HepG2 (cell line): ENCODE results near the gene FNDC3B. TPM values are rescaled to one million over a fixed set of nuclear protein-coding genes. Genes with fewer than 3 reads are reported as not detected.

ENCODE experiments used
- ARID3A ChIP-seq: IDR thresholded peaks from 2 replicates; pipeline ENCODE4 v1.6.1; 2012; ENCODE audit warnings: low read depth, low read length, improper control_type of control experiment
- ARNT2 ChIP-seq: sonication (generic); formaldehyde crosslinking; IDR thresholded peaks from 2 replicates; pipeline ENCODE4 v1.8.0; 2022; ENCODE audit warnings: mild to moderate bottlenecking, low read depth, missing genetic modification reagents, moderate library complexity
- ATRX ChIP-seq: sonication (generic); formaldehyde crosslinking; IDR thresholded peaks from 2 replicates; pipeline ENCODE4 v1.4.0; 2020; ENCODE audit warnings: missing genetic modification reagents, borderline replicate concordance
- CCDC6 ChIP-seq: sonication (generic); formaldehyde crosslinking; IDR thresholded peaks from 2 replicates; pipeline ENCODE4 v1.8.1; 2022; ENCODE audit warnings: mild to moderate bottlenecking, missing genetic modification reagents, moderate library complexity
- FOSL1 ChIP-seq: sonication (generic); formaldehyde crosslinking; IDR thresholded peaks from 2 replicates; pipeline ENCODE4 v1.9.0; 2021; ENCODE audit warnings: missing genetic modification reagents, borderline replicate concordance
- GATAD1 ChIP-seq: IDR thresholded peaks from 2 replicates; pipeline ENCODE4 v1.6.1; 2016; ENCODE audit warnings: missing genetic modification reagents, missing compliant biosample characterization
- GPN1 ChIP-seq: sonication (generic); formaldehyde crosslinking; IDR thresholded peaks from 2 replicates; pipeline ENCODE4 v1.5.1; 2020; ENCODE audit warnings: missing genetic modification reagents, borderline replicate concordance
- HNRNPL ChIP-seq: fragments of 200-400 bp; formaldehyde crosslinking; IDR thresholded peaks from 2 replicates; pipeline ENCODE4 v1.6.1; 2017; ENCODE audit warnings: mild to moderate bottlenecking, low read depth, low read length
- KDM2A ChIP-seq: sonication (generic); formaldehyde crosslinking; IDR thresholded peaks from 2 replicates; pipeline ENCODE4 v1.4.0; 2020; ENCODE audit warnings: low read depth, missing genetic modification reagents, borderline replicate concordance
- KLF11 ChIP-seq: IDR thresholded peaks from 2 replicates; pipeline ENCODE4 v1.6.1; 2016; ENCODE audit warnings: missing compliant biosample characterization
- LCORL ChIP-seq, 2 experiments: fragments of 450-650 bp in 1 of 2; sonication (generic) in 1 of 2; formaldehyde crosslinking in 1 of 2; IDR thresholded peaks; 2 replicates each; pipeline versions ENCODE4 v1.5.0 to v1.6.1; 2017 to 2020; ENCODE audit warnings: antibody characterized with exemption in 1 of 2, missing genetic modification reagents in 1 of 2
- NCOA2 ChIP-seq: sonication (generic); formaldehyde crosslinking; IDR thresholded peaks from 2 replicates; pipeline ENCODE4 v1.8.0; 2022; ENCODE audit warnings: inconsistent platforms
- NCOR1 ChIP-seq: fragments of 200-600 bp; sonication (generic); IDR thresholded peaks from 2 replicates; pipeline ENCODE4 v1.7.0; 2017; ENCODE audit warnings: antibody characterized with exemption, low read length, borderline replicate concordance
- NFIB ChIP-seq: sonication (generic); formaldehyde crosslinking; IDR thresholded peaks from 2 replicates; pipeline ENCODE4 v1.9.0; 2021; ENCODE audit warnings: missing genetic modification reagents, mild to moderate bottlenecking, borderline replicate concordance
- RFX5 ChIP-seq: IDR thresholded peaks from 2 replicates; pipeline ENCODE4 v1.6.1; 2011; ENCODE audit warnings: low read depth, low read length, improper control_type of control experiment
- TBX2 ChIP-seq: sonication (generic); formaldehyde crosslinking; IDR thresholded peaks from 2 replicates; pipeline ENCODE4 v1.5.0; 2020; ENCODE audit warnings: missing genetic modification reagents, mild to moderate bottlenecking, borderline replicate concordance
- XRCC5 ChIP-seq: fragments of 200-400 bp; formaldehyde crosslinking; optimal IDR thresholded peaks from 2 replicates; pipeline ENCODE3; 2017; ENCODE audit warnings: mild to moderate bottlenecking, low read length
- ZFY ChIP-seq: sonication (generic); formaldehyde crosslinking; IDR thresholded peaks from 2 replicates; pipeline ENCODE4 v1.4.0; 2020; ENCODE audit warnings: missing genetic modification reagents
- ZNF451 ChIP-seq: sonication (generic); formaldehyde crosslinking; IDR thresholded peaks from 2 replicates; pipeline ENCODE4 v1.5.0; 2020; ENCODE audit warnings: mild to moderate bottlenecking, missing genetic modification reagents
- ZNF501 ChIP-seq: sonication (generic); formaldehyde crosslinking; IDR thresholded peaks from 2 replicates; pipeline ENCODE4 v1.5.1; 2020; ENCODE audit warnings: mild to moderate bottlenecking, moderate library complexity, missing genetic modification reagents
- ZNF556 ChIP-seq: sonication (generic); formaldehyde crosslinking; IDR thresholded peaks from 2 replicates; pipeline ENCODE4 v1.4.0; 2020; ENCODE audit warnings: mild to moderate bottlenecking, missing genetic modification reagents, borderline replicate concordance
- ZSCAN25 ChIP-seq: sonication (generic); formaldehyde crosslinking; IDR thresholded peaks from 2 replicates; pipeline ENCODE4 v1.8.0; 2022; ENCODE audit warnings: mild to moderate bottlenecking, missing genetic modification reagents
- polyA plus RNA-seq, 8 experiments: library from polyadenylated mRNA; depleted of rRNA in 3 of 8; stranded (reverse) in 7 of 8; unstranded in 1 of 8; fragments of >200 nt; fragmentation: Illumina TruSeq in 4 of 8; extraction: Trizol in 4 of 8; gene quantifications; 2 replicates each; pipeline versions ENCODE4 v1.2.1 to v1.2.3, GENCODE V29; 2011 to 2016; ENCODE audit warnings: low read depth in 4 of 8, missing spikeins in 1 of 8, mixed read lengths in 1 of 8; ENCODE audit not compliant: insufficient read depth in 1 of 8
- total RNA-seq, 5 experiments: library from RNA; depleted of rRNA; stranded (reverse); fragments of >200 nt; fragmentation: Illumina TruSeq; extraction: Trizol; gene quantifications; 2 replicates each; pipeline ENCODE4 v1.2.3, GENCODE V29; 2016; ENCODE audit warnings: low read depth in 1 of 5
- TF ChIP-seq, protein P1 (sequence below): IDR thresholded peaks from 2 replicates; pipeline ENCODE4 v1.6.1; 2016; ENCODE audit warnings: missing biosample characterization, missing genetic modification reagents, low read depth
- TF ChIP-seq, protein P2 (sequence below): sonication (generic); formaldehyde crosslinking; IDR thresholded peaks from 2 replicates; pipeline ENCODE4 v1.8.0; 2022; ENCODE audit warnings: missing genetic modification reagents, mild to moderate bottlenecking, moderate library complexity, borderline replicate concordance
- TF ChIP-seq, protein P3 (sequence below): sonication (generic); formaldehyde crosslinking; IDR thresholded peaks from 2 replicates; pipeline ENCODE4 v1.4.0; 2020; ENCODE audit warnings: missing genetic modification reagents

The FNDC3B gene
- total and polyA plus RNA-seq, 2 of the 13 experiments (the other 11 are each of a cell fraction or from before 2014, with no cell fraction given) = 74.8 to 103 TPM

- peak; percentile 85 for TF ChIP-seq ZNF556 (CRISPR knock-in tag)
- no peak for TF ChIP-seq NFIB (CRISPR knock-in tag)
- no peak for TF ChIP-seq ARNT2 (CRISPR knock-in tag)
- TF ChIP-seq, protein P1, sequence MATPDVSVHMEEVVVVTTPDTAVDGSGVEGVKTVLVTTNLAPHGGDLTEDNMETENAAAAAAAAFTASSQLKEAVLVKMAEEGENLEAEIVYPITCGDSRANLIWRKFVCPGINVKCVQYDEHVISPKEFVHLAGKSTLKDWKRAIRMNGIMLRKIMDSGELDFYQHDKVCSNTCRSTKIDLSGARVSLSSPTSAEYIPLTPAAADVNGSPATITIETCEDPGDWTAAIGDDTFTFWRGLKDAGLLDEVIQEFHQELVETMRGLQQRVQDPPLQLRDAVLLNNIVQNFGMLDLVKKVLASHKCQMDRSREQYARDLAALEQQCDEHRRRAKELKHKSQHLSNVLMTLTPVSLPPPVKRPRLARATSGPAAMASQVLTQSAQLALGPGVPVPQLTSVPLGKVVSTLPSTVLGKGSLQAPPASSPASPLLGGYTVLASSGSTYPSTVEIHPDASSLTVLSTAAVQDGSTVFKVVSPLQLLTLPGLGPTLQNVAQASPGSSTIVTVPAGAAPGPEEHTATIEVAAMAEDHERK = no peak
- TF ChIP-seq KLF11 (CRISPR knock-in tag) = no peak
- TF ChIP-seq GATAD1 (CRISPR knock-in tag) = no peak
- TF ChIP-seq KDM2A (CRISPR knock-in tag) = 0 out of 2 replicates have a peak, but pooled peaks have one; percentile 19
- TF ChIP-seq ZNF451 (CRISPR knock-in tag) = no peak
- TF ChIP-seq, protein P2, sequence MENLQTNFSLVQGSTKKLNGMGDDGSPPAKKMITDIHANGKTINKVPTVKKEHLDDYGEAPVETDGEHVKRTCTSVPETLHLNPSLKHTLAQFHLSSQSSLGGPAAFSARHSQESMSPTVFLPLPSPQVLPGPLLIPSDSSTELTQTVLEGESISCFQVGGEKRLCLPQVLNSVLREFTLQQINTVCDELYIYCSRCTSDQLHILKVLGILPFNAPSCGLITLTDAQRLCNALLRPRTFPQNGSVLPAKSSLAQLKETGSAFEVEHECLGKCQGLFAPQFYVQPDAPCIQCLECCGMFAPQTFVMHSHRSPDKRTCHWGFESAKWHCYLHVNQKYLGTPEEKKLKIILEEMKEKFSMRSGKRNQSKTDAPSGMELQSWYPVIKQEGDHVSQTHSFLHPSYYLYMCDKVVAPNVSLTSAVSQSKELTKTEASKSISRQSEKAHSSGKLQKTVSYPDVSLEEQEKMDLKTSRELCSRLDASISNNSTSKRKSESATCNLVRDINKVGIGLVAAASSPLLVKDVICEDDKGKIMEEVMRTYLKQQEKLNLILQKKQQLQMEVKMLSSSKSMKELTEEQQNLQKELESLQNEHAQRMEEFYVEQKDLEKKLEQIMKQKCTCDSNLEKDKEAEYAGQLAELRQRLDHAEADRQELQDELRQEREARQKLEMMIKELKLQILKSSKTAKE = peak; percentile 58; the same call in 1 of the 2 replicates
- peak; percentile 65; the same call in 1 of the 2 replicates for TF ChIP-seq LCORL (IDR thresholded peaks at IDR 0.05)
- peak; percentile 85 for TF ChIP-seq LCORL (CRISPR knock-in tag; IDR thresholded peaks at IDR 0.05)
- peak; percentile 68 for TF ChIP-seq XRCC5
- TF ChIP-seq, protein P3, sequence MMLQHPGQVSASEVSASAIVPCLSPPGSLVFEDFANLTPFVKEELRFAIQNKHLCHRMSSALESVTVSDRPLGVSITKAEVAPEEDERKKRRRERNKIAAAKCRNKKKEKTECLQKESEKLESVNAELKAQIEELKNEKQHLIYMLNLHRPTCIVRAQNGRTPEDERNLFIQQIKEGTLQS (CRISPR knock-in tag) = no peak; the same call in 1 of the 2 replicates
- no peak for TF ChIP-seq ZNF501 (CRISPR knock-in tag)
- no peak for TF ChIP-seq ATRX (CRISPR knock-in tag)
- TF ChIP-seq NCOA2 (CRISPR knock-in tag) = peak; percentile 89
- no peak for TF ChIP-seq CCDC6 (CRISPR knock-in tag)
- peak; percentile 46; the same call in 1 of the 2 replicates for TF ChIP-seq NCOR1
- no peak for TF ChIP-seq HNRNPL
- peak; percentile 91 for TF ChIP-seq TBX2 (CRISPR knock-in tag)
- no peak for TF ChIP-seq FOSL1
- no peak for TF ChIP-seq ZFY (CRISPR knock-in tag)
- no peak for TF ChIP-seq RFX5
- TF ChIP-seq ZSCAN25 (CRISPR knock-in tag) = peak; percentile 42; the same call in 1 of the 2 replicates
- TF ChIP-seq ARID3A = peak; percentile 39; the same call in 1 of the 2 replicates
- TF ChIP-seq GPN1 (CRISPR knock-in tag) = no peak
Measured at GRCh38 chr3:172203522-172204258, 164.3 kb downstream of the FNDC3B start (continued).
